Breast epithelium (tissue), 3 donors: ENCODE results near the gene PAIP2.

Experiments
- POLR2A ChIP-seq: fragments of 450-650 bp; IDR thresholded peaks from one replicate; pipeline ENCODE4 v1.6.1; 2016; ENCODE audit warnings: antibody characterized with exemption, mild to moderate bottlenecking, moderate library complexity
- POLR2AphosphoS5 ChIP-seq, 3 donors: sonication (generic); formaldehyde crosslinking; IDR thresholded peaks; one replicate each; pipeline ENCODE4 v1.6.1; 2017; ENCODE audit warnings: antibody characterized with exemption in 3 of 3
- TF ChIP-seq, protein P1 (sequence below), 3 donors: fragments of 450-650 bp; IDR thresholded peaks; one replicate each; pipeline ENCODE4 v1.5.1; 2016 to 2017; ENCODE audit warnings: antibody characterized with exemption in 3 of 3, mild to moderate bottlenecking in 3 of 3, moderate library complexity in 3 of 3

DNA sequence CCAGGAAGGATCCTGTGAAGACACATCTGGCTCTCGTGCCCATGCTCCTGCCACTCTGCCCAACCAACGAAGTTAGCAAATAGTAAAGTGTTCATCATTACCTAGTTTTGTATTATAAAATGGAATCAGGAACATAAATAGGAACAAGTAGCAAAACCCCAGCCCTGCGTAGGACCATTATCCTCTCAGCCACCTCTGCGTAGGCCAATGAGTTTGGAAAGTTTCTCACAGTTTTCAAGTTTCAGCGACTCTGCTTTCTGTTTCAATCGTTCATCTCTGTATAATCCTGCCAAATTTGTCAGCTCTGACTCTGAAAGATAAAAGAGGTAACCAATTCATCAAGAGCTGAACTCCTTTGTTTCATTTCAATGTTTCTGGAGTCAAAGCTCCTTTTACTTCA, 72.3 kb downstream of the PAIP2 start:
- TF ChIP-seq POLR2AphosphoS5 (IDR thresholded peaks at IDR 0.05), result no peak
- no peak for TF ChIP-seq POLR2A
- TF ChIP-seq, protein P1, sequence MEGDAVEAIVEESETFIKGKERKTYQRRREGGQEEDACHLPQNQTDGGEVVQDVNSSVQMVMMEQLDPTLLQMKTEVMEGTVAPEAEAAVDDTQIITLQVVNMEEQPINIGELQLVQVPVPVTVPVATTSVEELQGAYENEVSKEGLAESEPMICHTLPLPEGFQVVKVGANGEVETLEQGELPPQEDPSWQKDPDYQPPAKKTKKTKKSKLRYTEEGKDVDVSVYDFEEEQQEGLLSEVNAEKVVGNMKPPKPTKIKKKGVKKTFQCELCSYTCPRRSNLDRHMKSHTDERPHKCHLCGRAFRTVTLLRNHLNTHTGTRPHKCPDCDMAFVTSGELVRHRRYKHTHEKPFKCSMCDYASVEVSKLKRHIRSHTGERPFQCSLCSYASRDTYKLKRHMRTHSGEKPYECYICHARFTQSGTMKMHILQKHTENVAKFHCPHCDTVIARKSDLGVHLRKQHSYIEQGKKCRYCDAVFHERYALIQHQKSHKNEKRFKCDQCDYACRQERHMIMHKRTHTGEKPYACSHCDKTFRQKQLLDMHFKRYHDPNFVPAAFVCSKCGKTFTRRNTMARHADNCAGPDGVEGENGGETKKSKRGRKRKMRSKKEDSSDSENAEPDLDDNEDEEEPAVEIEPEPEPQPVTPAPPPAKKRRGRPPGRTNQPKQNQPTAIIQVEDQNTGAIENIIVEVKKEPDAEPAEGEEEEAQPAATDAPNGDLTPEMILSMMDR (IDR thresholded peaks at IDR 0.05), result no peak
